Memory B cell (primary cell): ENCODE results near the gene EPHA6.
"Not testable (repeated sequence)": the region's sequence is repeated elsewhere in the genome, so short reads cannot be mapped to it uniquely, and the experiment has no call there.

Experiments used
- ATAC-seq: fragments of 150-1000 bp; cut with Tn5 transposase; 2 replicates; pipeline ENCODE4 v1.10.0; 2021; ENCODE audit warnings: low read depth, mild to moderate bottlenecking, moderate library complexity
- DNase-seq, 2 donors: peaks; one replicate each; pipeline ENCODE4 v3.0.0; 2022; ENCODE audit warnings: low spot score in 2 of 2
- H3K27ac Mint-ChIP-seq: one replicate; pipeline ENCODE4 v1.8.0; 2022; ENCODE audit warnings: mild to moderate bottlenecking, moderate library complexity, mixed read lengths
- H3K27me3 Mint-ChIP-seq: one replicate; pipeline ENCODE4 v1.8.0; 2022; ENCODE audit warnings: mixed read lengths
- H3K36me3 Mint-ChIP-seq: one replicate; pipeline ENCODE4 v1.8.0; 2022; ENCODE audit warnings: mild to moderate bottlenecking, mixed read lengths
- H3K4me1 Mint-ChIP-seq: one replicate; pipeline ENCODE4 v1.8.0; 2022; ENCODE audit warnings: mixed read lengths
- H3K4me3 Mint-ChIP-seq: one replicate; pipeline ENCODE4 v1.8.0; 2022; ENCODE audit warnings: mild to moderate bottlenecking, moderate library complexity, mixed read lengths
- H3K9me3 Mint-ChIP-seq: one replicate; pipeline ENCODE4 v1.8.0; 2022; ENCODE audit warnings: mixed read lengths

The EPHA6 gene

GRCh38 chr3:97269202-97269601, 454.8 kb downstream of the EPHA6 start:
- Mint-ChIP-seq H3K4me3 (no peak overlapping the region), H3K9me3 (peaks cover 6% of the 10 kb centered on the region), H3K4me1 (no peaks in the 10 kb centered on the region), H3K36me3 (no peaks in the 10 kb centered on the region), H3K27me3 (no peaks in the 10 kb centered on the region), H3K27ac (no peak overlapping the region)
- DNase-seq (no peak), ATAC-seq (no peak)

- not testable (repeated sequence) for H3K27me3 Mint-ChIP-seq, H3K27ac Mint-ChIP-seq, ATAC-seq, H3K36me3 Mint-ChIP-seq, H3K4me1 Mint-ChIP-seq, DNase-seq, H3K4me3 Mint-ChIP-seq
- peaks cover 13% of the 10 kb centered on the region for H3K9me3 Mint-ChIP-seq
Measured at GRCh38 chr3:97276879-97277550, 462.6 kb downstream of the EPHA6 start.

GRCh38 chr3:97277708-97278107, 463.3 kb downstream of the EPHA6 start:
- Mint-ChIP-seq H3K4me3 (no peak overlapping the region), H3K27ac (no peak overlapping the region), H3K9me3 (peaks cover 11% of the 10 kb centered on the region), H3K36me3 (no peaks in the 10 kb centered on the region), H3K27me3 (no peaks in the 10 kb centered on the region), H3K4me1 (no peaks in the 10 kb centered on the region)
- ATAC-seq: no peak
- no peak for DNase-seq

- Mint-ChIP-seq H3K4me1 (no peaks in the 10 kb centered on the region), H3K9me3 (peaks cover 7% of the 10 kb centered on the region), H3K36me3 (no peaks in the 10 kb centered on the region), H3K4me3 (no peak overlapping the region), H3K27me3 (no peaks in the 10 kb centered on the region), H3K27ac (no peak overlapping the region)
- DNase-seq (no peak), ATAC-seq (no peak)
Measured at GRCh38 chr3:97278506-97278905, 464.1 kb downstream of the EPHA6 start.

GRCh38 chr3:97291901-97292300, 477.5 kb downstream of the EPHA6 start:
- Mint-ChIP-seq H3K9me3 (peaks cover 6% of the 10 kb centered on the region), H3K4me3 (no peak overlapping the region)

GRCh38 chr3:97293596-97294131, 479.3 kb downstream of the EPHA6 start:
- Mint-ChIP-seq H3K36me3 (no peaks in the 10 kb centered on the region), H3K27ac (no peak overlapping the region), H3K4me3 (no peak overlapping the region), H3K9me3 (peaks cover 6% of the 10 kb centered on the region), H3K27me3 (no peaks in the 10 kb centered on the region), H3K4me1 (no peaks in the 10 kb centered on the region)
- ATAC-seq (no peak), DNase-seq (no peak)

More at GRCh38 chr3:97291901-97292300, 477.5 kb downstream of the EPHA6 start:
- Mint-ChIP-seq H3K4me1 (no peaks in the 10 kb centered on the region), H3K27ac (no peak overlapping the region), H3K36me3 (no peaks in the 10 kb centered on the region), H3K27me3 (no peaks in the 10 kb centered on the region)
- no peak for ATAC-seq
- DNase-seq: no peak

- peaks cover 1% of the 10 kb centered on the region for H3K9me3 Mint-ChIP-seq
- no peaks in the 10 kb centered on the region for H3K27me3 Mint-ChIP-seq
Measured at GRCh38 chr3:97297032-97297431, 482.6 kb downstream of the EPHA6 start.

GRCh38 chr3:97301114-97301513, 486.7 kb downstream of the EPHA6 start:
- Mint-ChIP-seq H3K27me3 (no peaks in the 10 kb centered on the region), H3K4me3 (no peak overlapping the region), H3K27ac (no peak overlapping the region), H3K36me3 (no peaks in the 10 kb centered on the region), H3K4me1 (no peaks in the 10 kb centered on the region), H3K9me3 (peaks cover 3% of the 10 kb centered on the region)
- ATAC-seq (no peak), DNase-seq (no peak)

More at GRCh38 chr3:97297032-97297431, 482.6 kb downstream of the EPHA6 start:
- H3K36me3 Mint-ChIP-seq: no peaks in the 10 kb centered on the region
- no peak overlapping the region for H3K27ac Mint-ChIP-seq
- no peak overlapping the region for H3K4me3 Mint-ChIP-seq
- DNase-seq (no peak), ATAC-seq (no peak)
- no peaks in the 10 kb centered on the region for H3K4me1 Mint-ChIP-seq

- Mint-ChIP-seq H3K4me1 (no peaks in the 10 kb centered on the region), H3K9me3 (peaks cover 4% of the 10 kb centered on the region), H3K4me3 (no peak overlapping the region), H3K27ac (no peak overlapping the region), H3K36me3 (no peaks in the 10 kb centered on the region), H3K27me3 (no peaks in the 10 kb centered on the region)
- ATAC-seq: no peak
- no peak for DNase-seq
Measured at GRCh38 chr3:97306226-97306625, 491.8 kb downstream of the EPHA6 start.

GRCh38 chr3:97338375-97338774, 524.0 kb downstream of the EPHA6 start:
- Mint-ChIP-seq H3K27me3 (no peaks in the 10 kb centered on the region), H3K9me3 (peaks cover 2% of the 10 kb centered on the region), H3K4me1 (no peaks in the 10 kb centered on the region), H3K36me3 (no peaks in the 10 kb centered on the region), H3K27ac (no peak overlapping the region), H3K4me3 (no peak overlapping the region)
- ATAC-seq: no peak
- no peak for DNase-seq

GRCh38 chr3:97340940-97341339, 526.5 kb downstream of the EPHA6 start:
- DNase-seq (no peak), ATAC-seq (no peak)
- Mint-ChIP-seq H3K4me3 (no peak overlapping the region), H3K27me3 (no peaks in the 10 kb centered on the region), H3K27ac (no peak overlapping the region), H3K9me3 (peaks cover 4% of the 10 kb centered on the region), H3K4me1 (no peaks in the 10 kb centered on the region), H3K36me3 (no peaks in the 10 kb centered on the region)

- Mint-ChIP-seq H3K27me3 (no peaks in the 10 kb centered on the region), H3K4me1 (no peaks in the 10 kb centered on the region), H3K9me3 (peaks cover 7% of the 10 kb centered on the region), H3K4me3 (no peak overlapping the region), H3K27ac (no peak overlapping the region), H3K36me3 (no peaks in the 10 kb centered on the region)
- no peak for DNase-seq
- no peak for ATAC-seq
Measured at GRCh38 chr3:97347780-97348179, 533.4 kb downstream of the EPHA6 start.

GRCh38 chr3:97350971-97351370, 536.6 kb downstream of the EPHA6 start:
- ATAC-seq (no peak), DNase-seq (no peak)
- H3K4me3 Mint-ChIP-seq: no peak overlapping the region
- H3K27ac Mint-ChIP-seq: no peak overlapping the region
- no peaks in the 10 kb centered on the region for H3K36me3 Mint-ChIP-seq
- no peaks in the 10 kb centered on the region for H3K27me3 Mint-ChIP-seq
- peaks cover 12% of the 10 kb centered on the region for H3K9me3 Mint-ChIP-seq
- no peaks in the 10 kb centered on the region for H3K4me1 Mint-ChIP-seq

- Mint-ChIP-seq H3K27ac (no peak overlapping the region), H3K36me3 (no peaks in the 10 kb centered on the region), H3K9me3 (peaks cover 14% of the 10 kb centered on the region), H3K27me3 (no peaks in the 10 kb centered on the region), H3K4me1 (no peaks in the 10 kb centered on the region), H3K4me3 (no peak overlapping the region)
- DNase-seq (no peak), ATAC-seq (no peak)
Measured at GRCh38 chr3:97353176-97353575, 538.8 kb downstream of the EPHA6 start.

GRCh38 chr3:97359977-97360376, 545.6 kb downstream of the EPHA6 start:
- ATAC-seq: no peak
- DNase-seq: no peak
- no peak overlapping the region for H3K4me3 Mint-ChIP-seq
- H3K9me3 Mint-ChIP-seq: peaks cover 4% of the 10 kb centered on the region
- H3K27me3 Mint-ChIP-seq: no peaks in the 10 kb centered on the region
- H3K27ac Mint-ChIP-seq: no peak overlapping the region
- no peaks in the 10 kb centered on the region for H3K36me3 Mint-ChIP-seq
- no peaks in the 10 kb centered on the region for H3K4me1 Mint-ChIP-seq
